Measurements from ENCODE around the gene ADGRL4. TPM values are rescaled to one million over a fixed set of nuclear protein-coding genes. Genes with fewer than 3 reads are reported as not detected.

The ADGRL4 gene
- total and polyA plus RNA-seq, 2 donors (not counting 1 experiment from before 2014, with no cell fraction given), result 3.8 to 5.0 TPM

- Histone ChIP-seq H4K20me1 (ENCODE audit: control insufficient read depth, extremely low read depth, insufficient read depth, low read length) (no peaks in the 10 kb centered on the region), H3K27me3 (ENCODE audit: control insufficient read depth, insufficient read depth, low read length) (no peaks in the 10 kb centered on the region), H3K9ac (ENCODE audit: insufficient read depth, low read length) (no peak overlapping the region), H3K4me1 (ENCODE audit: control insufficient read depth, extremely low read depth, insufficient read depth, low read length) (no peaks in the 10 kb centered on the region), H3K4me3 (replicated peaks in 1 of 4; ENCODE audit: control extremely low read depth in 1 of 4, insufficient read depth in 1 of 4, low read depth in 3 of 4, low read length in 4 of 4) (no peak overlapping the region), H2AFZ (ENCODE audit: low read length) (no peak overlapping the region), H3K36me3 (ENCODE audit: control insufficient read depth, insufficient read depth, low read length) (no peaks in the 10 kb centered on the region), H3K9me3 (ENCODE audit: control insufficient read depth, insufficient read depth, low read depth, low read length) (no peaks in the 10 kb centered on the region), H3K27ac (ENCODE audit: insufficient read depth, low read length) (no peak overlapping the region), H3K79me2 (ENCODE audit: control insufficient read depth, insufficient read depth, low read length) (no peaks in the 10 kb centered on the region), H3K4me2 (ENCODE audit: extremely low read depth, insufficient read depth, low read length) (no peak overlapping the region)
- TF ChIP-seq CTCF (conservative IDR thresholded peaks at IDR 0.05 in 1 of 2, IDR thresholded peaks at IDR 0.05 in 1 of 2; ENCODE audit: low read depth in 1 of 2, low read length in 2 of 2), result no peak
- no peak for TF ChIP-seq EZH2 (IDR thresholded peaks at IDR 0.05; ENCODE audit: low read length, missing control alignments)
- peak in 1 of 2 donors; percentile 8 for DNase-seq (ENCODE audit: low read depth in 2 of 2)
Measured at GRCh38 chr1:78958711-78959110, 47.8 kb downstream of the ADGRL4 start.

- H3K4me2 ChIP-seq (ENCODE audit: extremely low read depth, insufficient read depth, low read length), result no peak overlapping the region
- H3K4me3 ChIP-seq (replicated peaks in 1 of 4; ENCODE audit: control extremely low read depth in 1 of 4, insufficient read depth in 1 of 4, low read depth in 3 of 4, low read length in 4 of 4), result no peak overlapping the region
- TF ChIP-seq EZH2 (IDR thresholded peaks at IDR 0.05; ENCODE audit: low read length, missing control alignments) (no peak), CTCF (conservative IDR thresholded peaks at IDR 0.05 in 1 of 2, IDR thresholded peaks at IDR 0.05 in 1 of 2; ENCODE audit: low read depth in 1 of 2, low read length in 2 of 2) (no peak)
- no peaks in the 10 kb centered on the region for H3K36me3 ChIP-seq (ENCODE audit: control insufficient read depth, insufficient read depth, low read length)
- no peaks in the 10 kb centered on the region for H3K79me2 ChIP-seq (ENCODE audit: control insufficient read depth, insufficient read depth, low read length)
- DNase-seq (ENCODE audit: low read depth in 2 of 2), result peak in 1 of 2 donors; percentile 15
- H3K9ac ChIP-seq (ENCODE audit: insufficient read depth, low read length), result no peak overlapping the region
- no peaks in the 10 kb centered on the region for H3K9me3 ChIP-seq (ENCODE audit: control insufficient read depth, insufficient read depth, low read depth, low read length)
- H4K20me1 ChIP-seq (ENCODE audit: control insufficient read depth, extremely low read depth, insufficient read depth, low read length), result no peaks in the 10 kb centered on the region
- H3K27me3 ChIP-seq (ENCODE audit: control insufficient read depth, insufficient read depth, low read length), result no peaks in the 10 kb centered on the region
- no peak overlapping the region for H2AFZ ChIP-seq (ENCODE audit: low read length)
- no peak overlapping the region for H3K27ac ChIP-seq (ENCODE audit: insufficient read depth, low read length)
- no peaks in the 10 kb centered on the region for H3K4me1 ChIP-seq (ENCODE audit: control insufficient read depth, extremely low read depth, insufficient read depth, low read length)
Measured at GRCh38 chr1:78950826-78951225, 55.7 kb downstream of the ADGRL4 start.

- Histone ChIP-seq H3K4me3 (replicated peaks in 1 of 4; ENCODE audit: control extremely low read depth in 1 of 4, insufficient read depth in 1 of 4, low read depth in 3 of 4, low read length in 4 of 4) (no peak overlapping the region), H3K9me3 (ENCODE audit: control insufficient read depth, insufficient read depth, low read depth, low read length) (no peaks in the 10 kb centered on the region), H4K20me1 (ENCODE audit: control insufficient read depth, extremely low read depth, insufficient read depth, low read length) (no peaks in the 10 kb centered on the region), H3K36me3 (ENCODE audit: control insufficient read depth, insufficient read depth, low read length) (no peaks in the 10 kb centered on the region), H3K4me1 (ENCODE audit: control insufficient read depth, extremely low read depth, insufficient read depth, low read length) (no peaks in the 10 kb centered on the region), H3K9ac (ENCODE audit: insufficient read depth, low read length) (no peak overlapping the region), H2AFZ (ENCODE audit: low read length) (no peak overlapping the region), H3K27ac (ENCODE audit: insufficient read depth, low read length) (no peak overlapping the region), H3K79me2 (ENCODE audit: control insufficient read depth, insufficient read depth, low read length) (no peaks in the 10 kb centered on the region), H3K27me3 (ENCODE audit: control insufficient read depth, insufficient read depth, low read length) (no peaks in the 10 kb centered on the region), H3K4me2 (ENCODE audit: extremely low read depth, insufficient read depth, low read length) (no peak overlapping the region)
- TF ChIP-seq CTCF (conservative IDR thresholded peaks at IDR 0.05 in 1 of 2, IDR thresholded peaks at IDR 0.05 in 1 of 2; ENCODE audit: low read depth in 1 of 2, low read length in 2 of 2), result no peak
- TF ChIP-seq EZH2 (IDR thresholded peaks at IDR 0.05; ENCODE audit: low read length, missing control alignments), result no peak
- DNase-seq (ENCODE audit: low read depth in 2 of 2), result no peak
Measured at GRCh38 chr1:78949227-78949626, 57.3 kb downstream of the ADGRL4 start.

Measured in fibroblast of lung (primary cell).